ENCODE data around the gene GREB1.

- no peak for TF ChIP-seq CTCF (conservative IDR thresholded peaks at IDR 0.05)
- no peak for TF ChIP-seq ZFX (IDR thresholded peaks at IDR 0.05)
Observed at GRCh38 chr2:11551569-11552259, 17.9 kb downstream of the GREB1 start.

All from C4-2B (cell line).